HFFc6 (cell line): Measurements from ENCODE around the gene P2RX2. TPM values are rescaled to one million over a fixed set of nuclear protein-coding genes. Genes with fewer than 3 reads are reported as not detected.

ENCODE experiments used
- DNase-seq: peaks from one replicate; pipeline ENCODE4 v3.0.0-alpha.2; 2018
- H3K27ac Mint-ChIP-seq: 2 replicates; pipeline ENCODE4 v1.8.0; 2020; ENCODE audit warnings: mild to moderate bottlenecking, mixed read lengths
- H3K27me3 Mint-ChIP-seq: 2 replicates; pipeline ENCODE4 v1.8.0; 2021; ENCODE audit warnings: mild to moderate bottlenecking, moderate library complexity, mixed read lengths; ENCODE audit not compliant: insufficient read depth
- H3K36me3 Mint-ChIP-seq: 2 replicates; pipeline ENCODE4 v1.8.0; 2021; ENCODE audit warnings: low read depth, mixed read lengths
- H3K4me1 Mint-ChIP-seq: 2 replicates; pipeline ENCODE4 v1.8.0; 2020; ENCODE audit warnings: low read depth, mixed read lengths
- H3K4me3 Mint-ChIP-seq: 2 replicates; pipeline ENCODE4 v1.8.0; 2020; ENCODE audit warnings: mild to moderate bottlenecking, moderate library complexity, mixed read lengths
- H3K9me3 Mint-ChIP-seq: 2 replicates; pipeline ENCODE4 v1.8.0; 2020; ENCODE audit warnings: mild to moderate bottlenecking, mixed read lengths
- CTCF ChIP-seq: fragments of 200-600 bp; sonication (generic); IDR thresholded peaks from 2 replicates; pipeline ENCODE4 v1.5.0; 2021; ENCODE audit warnings: antibody characterized with exemption, mild to moderate bottlenecking
- total RNA-seq, 6 experiments: library from RNA; stranded (reverse); fragmentation: NEBNext Ultra II Directional; extraction: Animal tissue kit (Norgen Biotek cat#: 25700); gene quantifications; 2 replicates in 1 of 6; 3 replicates in 5 of 6; pipeline ENCODE4 v1.2.3, GENCODE V29; 2021

The P2RX2 gene
- total RNA-seq, 6 experiments from 2014 or later = not detected

GRCh38 chr12:132600048-132601032 lies 18.2 kb upstream of the P2RX2 start:
- Mint-ChIP-seq H3K27me3 (peaks cover 26% of the 10 kb centered on the region), H3K27ac (no peak overlapping the region; the same call in 1 of the 2 replicates), H3K36me3 (no peaks in the 10 kb centered on the region), H3K4me1 (peaks cover 20% of the 10 kb centered on the region), H3K4me3 (peak overlapping the region; percentile 88), H3K9me3 (no peaks in the 10 kb centered on the region)
- peak; percentile 74 for TF ChIP-seq CTCF
- DNase-seq = peak; percentile 18

DNA sequence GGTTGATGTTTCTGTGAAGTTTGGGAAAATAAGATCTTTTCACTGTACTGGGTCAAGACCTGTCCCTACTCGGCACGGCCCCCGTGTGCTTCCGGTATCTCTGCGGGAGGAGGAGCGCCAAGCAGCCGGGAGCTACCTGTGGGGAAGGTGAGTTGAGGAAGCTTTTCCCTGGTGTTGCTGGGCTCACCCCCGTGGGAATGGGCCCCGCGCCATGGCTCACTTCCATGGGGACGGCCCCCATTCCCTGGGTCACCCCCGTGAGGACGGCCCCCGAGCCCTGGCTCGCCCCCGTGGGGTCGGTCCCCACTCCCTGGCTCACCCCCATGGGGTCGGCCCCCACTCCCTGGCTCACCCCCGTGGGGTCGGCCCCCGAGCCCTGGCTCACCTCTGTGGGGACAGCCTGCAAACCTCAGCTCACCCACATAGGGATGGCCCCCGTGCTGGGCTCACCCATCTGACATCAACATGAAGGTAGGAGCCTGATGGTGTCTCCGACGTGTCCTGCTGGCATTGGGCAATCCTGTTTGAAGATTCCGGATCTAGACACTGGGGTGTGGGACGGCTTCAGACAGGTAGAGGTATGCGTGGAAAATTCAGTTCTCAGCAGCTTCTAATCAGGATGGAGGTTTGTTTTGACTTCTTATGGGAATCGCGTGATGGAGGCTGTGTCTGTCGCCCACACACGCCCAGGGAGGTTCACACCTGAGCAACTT lies 17.2 kb upstream of the P2RX2 start:
- Mint-ChIP-seq H3K9me3 (no peaks in the 10 kb centered on the region), H3K27ac (no peak overlapping the region), H3K36me3 (no peaks in the 10 kb centered on the region), H3K4me1 (peaks cover 12% of the 10 kb centered on the region), H3K4me3 (peak overlapping the region; percentile 88; the same call in 1 of the 2 replicates), H3K27me3 (peaks cover 29% of the 10 kb centered on the region)
- DNase-seq = no peak
- no peak for TF ChIP-seq CTCF

DNA sequence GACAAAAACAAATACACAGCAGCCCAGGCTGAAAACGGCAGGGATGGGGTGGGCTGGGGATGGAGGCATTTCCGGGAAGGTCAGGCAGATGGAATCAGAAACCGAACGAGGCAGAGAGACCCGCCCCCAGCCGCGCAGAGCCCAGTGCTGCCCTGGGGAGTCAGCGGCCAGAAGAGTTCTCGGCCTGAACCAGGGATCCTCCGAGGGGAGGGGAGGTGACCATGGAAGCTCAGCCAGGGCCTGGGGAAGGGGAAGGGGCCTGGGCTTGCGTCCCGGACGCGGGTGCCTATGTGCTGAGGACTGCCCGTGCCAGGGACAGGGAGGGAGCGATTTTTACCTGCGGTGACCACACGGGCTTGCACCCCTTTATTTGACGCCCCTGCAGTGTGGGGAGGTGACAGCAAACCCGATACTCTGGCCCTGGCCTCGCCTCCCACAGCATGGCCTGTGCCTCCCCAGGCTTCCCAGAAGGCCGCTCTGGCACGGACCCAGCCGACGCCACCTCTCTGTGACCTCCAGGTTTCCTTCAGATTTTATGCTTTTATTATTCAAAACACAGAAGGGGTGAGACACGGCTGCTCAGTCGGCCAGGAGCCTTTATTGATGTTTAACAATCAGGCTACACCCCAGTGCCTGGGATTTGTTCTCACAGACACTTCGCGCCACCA lies 15.9 kb upstream of the P2RX2 start:
- Mint-ChIP-seq H3K27ac (no peak overlapping the region), H3K4me3 (no peak overlapping the region), H3K4me1 (peaks cover 8% of the 10 kb centered on the region), H3K36me3 (no peaks in the 10 kb centered on the region), H3K27me3 (peaks cover 26% of the 10 kb centered on the region), H3K9me3 (no peaks in the 10 kb centered on the region)
- no peak for TF ChIP-seq CTCF
- no peak for DNase-seq

GRCh38 chr12:132603240-132604150 lies 15.1 kb upstream of the P2RX2 start:
- Mint-ChIP-seq H3K27ac (no peak overlapping the region), H3K4me3 (no peak overlapping the region), H3K27me3 (peaks cover 32% of the 10 kb centered on the region), H3K4me1 (peaks cover 5% of the 10 kb centered on the region; the same call in 1 of the 2 replicates), H3K36me3 (no peaks in the 10 kb centered on the region), H3K9me3 (no peaks in the 10 kb centered on the region)
- no peak for DNase-seq
- TF ChIP-seq CTCF = no peak
